Heart right ventricle (tissue), 16 donors: ENCODE data around the gene RAI14. TPM values are rescaled to one million over a fixed set of nuclear protein-coding genes. Genes with fewer than 3 reads are reported as not detected.

Experiments used
- ATAC-seq, 8 donors: fragments of 200-7000 bp; cut with Tn5 transposase; one replicate each; pipeline ENCODE4 v1.9.1; 2020; ENCODE audit warnings: mild to moderate bottlenecking in 8 of 8, moderate library complexity in 8 of 8, moderate number of reproducible peaks in 1 of 8
- DNase-seq, 2 donors: peaks; one replicate each; pipeline ENCODE4 v3.0.0-alpha.2; 2020
- H3K27ac ChIP-seq, 10 donors: fragments of 200-600 bp; sonication (generic) in 2 of 10; one replicate each; pipeline versions ENCODE4 v1.5.0 to v1.8.0; 2020 to 2022; ENCODE audit warnings: mild to moderate bottlenecking in 3 of 10
- H3K27me3 ChIP-seq, 7 donors: fragments of 200-600 bp; one replicate each; pipeline ENCODE4 v1.8.0; 2021 to 2022; ENCODE audit warnings: mild to moderate bottlenecking in 2 of 7
- H3K36me3 ChIP-seq, 9 donors: fragments of 200-600 bp; sonication (generic) in 1 of 9; one replicate each; pipeline versions ENCODE4 v1.5.0 to v1.8.0; 2020 to 2022; ENCODE audit warnings: mild to moderate bottlenecking in 2 of 9
- H3K4me1 ChIP-seq, 9 donors: fragments of 200-600 bp; sonication (generic) in 1 of 9; one replicate each; pipeline versions ENCODE4 v1.5.0 to v1.8.0; 2020 to 2022; ENCODE audit warnings: mild to moderate bottlenecking in 4 of 9
- H3K4me3 ChIP-seq, 10 donors: fragments of 200-600 bp; sonication (generic) in 2 of 10; one replicate each; pipeline versions ENCODE4 v1.5.0 to v1.8.0; 2020 to 2022; ENCODE audit warnings: mild to moderate bottlenecking in 7 of 10, moderate library complexity in 2 of 10
- H3K9me3 ChIP-seq, 11 donors: fragments of 200-600 bp in 10 of 11; sonication (generic) in 2 of 11; one replicate each; pipeline versions ENCODE4 v1.5.0 to v1.8.0; 2013 to 2022; ENCODE audit warnings: mild to moderate bottlenecking in 2 of 11, control low read depth in 1 of 11, moderate library complexity in 1 of 11
- CTCF ChIP-seq, 9 donors: fragments of 200-600 bp; sonication (generic) in 2 of 9; IDR thresholded peaks; one replicate each; pipeline versions ENCODE4 v1.5.0 to v1.8.0; 2021 to 2022; ENCODE audit warnings: antibody characterized with exemption in 9 of 9, mild to moderate bottlenecking in 5 of 9, moderate library complexity in 1 of 9
- WGBS, 2 donors: extraction: QIAGEN DNeasy Blood & Tissue Kit; methylation state at CpG; one replicate each; pipeline ENCODE4 v1.1.7; 2013; ENCODE audit warnings: inconsistent platforms in 1 of 2; 5-methylcytosine and 5-hydroxymethylcytosine counted together
- intact Hi-C, 10 donors: fragments of 100-400 bp; cut with DNase I; formaldehyde crosslinking; loops; one replicate each; pipeline versions ENCODE4 v1.11.1 to v1.14.2; 2022
- polyA plus RNA-seq, 2 donors: library from polyadenylated mRNA; stranded (reverse); fragments of 200-250 nt; gene quantifications; one replicate each; pipeline ENCODE4 v1.2.3, GENCODE V29; 2013
- total RNA-seq, 10 donors: library from RNA; stranded (reverse); fragmentation: NEBNext Ultra II Directional in 3 of 10; extraction: Animal tissue kit (Norgen Biotek cat#: 25700) in 3 of 10; gene quantifications; one replicate each; pipeline versions ENCODE4 v1.2.1 to v1.2.4, GENCODE V29; 2021 to 2023
- donor health status: Arrhythmogenic right ventricular cardiomyopathy.
- donor health status: ischemic (EF 13 %, LVEDD 7.1; RV severe dilation, severe dysfunction).
- donor health status: healthy with polysubstance abuse.
- donor health status: DM: no; HTN: yes; CAD: no.
- donor health status: DM: no; HTN: no; CAD: no.
- donor health status: ischemic (EF 25% LVEDD 6.9; RV normal size, moderate dysfunction).
- donor health status: ischemic (EF 25% LVEDD 5.7; RV mildly dilated, moderate dysfunction).
- donor health status: healthy.
- donor health status: DM: yes; HTN: yes; CAD: no.
- donor health status: Ischemic cardiomyopathy.
- donor health status: ischemic (EF 35%, LVEDD 5.7; RV mildly dilated, moderate dysfunction).
- donor health status: nonischemic (EF 11% LVEDD 7.7; RV severe dilation, severe dysfunction).
- donor health status: DM: yes; HTN: yes; CAD: no.
- donor health status: PGD.
- donor health status: ischemic (EF 29% LVEDD 5.4; RV normal size, mild dysfunction).
- donor health status: nonischemic (EF 23%, LVEDD 6.1; RV moderate dilation, normal function).

Gene RAI14
- total and polyA plus RNA-seq, 12 donors: 3.3 to 25.5 (median 9.3) TPM

- H3K36me3 ChIP-seq: no peaks in the 10 kb centered on the region
- H3K27ac ChIP-seq: no peak overlapping the region
- no peak for DNase-seq
- WGBS, 2 donors: 77 to 79% methylated on average over 3 of the region's 3 CpGs
- TF ChIP-seq CTCF (IDR thresholded peaks at IDR 0.05): no peak
- H3K9me3 ChIP-seq: peaks cover 0 to 4% (median 0%) of the 10 kb centered on the region in 11 donors
- H3K4me1 ChIP-seq: no peaks in the 10 kb centered on the region
- ATAC-seq: no peak
- H3K27me3 ChIP-seq: no peaks in the 10 kb centered on the region
- intact Hi-C loops: no loop called here
- no peak overlapping the region for H3K4me3 ChIP-seq
Measured at GRCh38 chr5:34639852-34640626, 16.1 kb upstream of the RAI14 start.

GRCh38 chr5:34648039-34648839 is 7.9 kb upstream of the RAI14 start:
- intact Hi-C loops: no loop called here
- no peaks in the 10 kb centered on the region for H3K9me3 ChIP-seq

GRCh38 chr5:34648840-34649158 is 7.3 kb upstream of the RAI14 start:
- WGBS, 2 donors: 71 to 81% methylated on average over 2 of the region's 2 CpGs
- Histone ChIP-seq H3K27me3 (no peaks in the 10 kb centered on the region), H3K27ac (no peak overlapping the region), H3K36me3 (no peaks in the 10 kb centered on the region), H3K4me3 (no peak overlapping the region), H3K4me1 (no peaks in the 10 kb centered on the region), H3K9me3 (no peaks in the 10 kb centered on the region)
- no peak for ATAC-seq
- TF ChIP-seq CTCF (IDR thresholded peaks at IDR 0.05): no peak
- no peak for DNase-seq
- intact Hi-C loops: no loop called here

More at GRCh38 chr5:34648039-34648839, 7.9 kb upstream of the RAI14 start:
- Histone ChIP-seq H3K27me3 (no peaks in the 10 kb centered on the region), H3K27ac (no peak overlapping the region), H3K4me1 (no peaks in the 10 kb centered on the region), H3K4me3 (no peak overlapping the region), H3K36me3 (no peaks in the 10 kb centered on the region)
- no peak for TF ChIP-seq CTCF (IDR thresholded peaks at IDR 0.05)
- no peak for DNase-seq
- ATAC-seq: no peak
- 70 to 72% methylated on average over 5 of the region's 5 CpGs for WGBS, 2 donors

- no peak for ATAC-seq
- intact Hi-C loops: loop anchor here in 6 of 10 donors (5.0 to 10.0 kb wide), 7 partner anchors 39 to 243 kb away; partner anchors contain the start of gene TTC23L (in 2 of the 6)
- no peaks in the 10 kb centered on the region for H3K9me3 ChIP-seq
- no peaks in the 10 kb centered on the region for H3K36me3 ChIP-seq
- no peak for DNase-seq
- H3K27me3 ChIP-seq: peaks cover 0 to 19% (median 0%) of the 10 kb centered on the region in 7 donors
- H3K27ac ChIP-seq: no peak overlapping the region
- H3K4me1 ChIP-seq: peaks cover 0 to 13% (median 6%) of the 10 kb centered on the region in 9 donors
- H3K4me3 ChIP-seq: no peak overlapping the region
- TF ChIP-seq CTCF (IDR thresholded peaks at IDR 0.05): no peak
- WGBS, 2 donors: 57 to 68% methylated on average over 2 of the region's 2 CpGs
Measured at GRCh38 chr5:34651791-34652190, 4.3 kb upstream of the RAI14 start.
